ENCODE measurements around the gene MIPOL1. TPM values are rescaled to one million over a fixed set of nuclear protein-coding genes. Genes with fewer than 3 reads are reported as not detected.

The MIPOL1 gene
- total RNA-seq, 1 experiment from 2014 or later: 18.7 TPM

DNA sequence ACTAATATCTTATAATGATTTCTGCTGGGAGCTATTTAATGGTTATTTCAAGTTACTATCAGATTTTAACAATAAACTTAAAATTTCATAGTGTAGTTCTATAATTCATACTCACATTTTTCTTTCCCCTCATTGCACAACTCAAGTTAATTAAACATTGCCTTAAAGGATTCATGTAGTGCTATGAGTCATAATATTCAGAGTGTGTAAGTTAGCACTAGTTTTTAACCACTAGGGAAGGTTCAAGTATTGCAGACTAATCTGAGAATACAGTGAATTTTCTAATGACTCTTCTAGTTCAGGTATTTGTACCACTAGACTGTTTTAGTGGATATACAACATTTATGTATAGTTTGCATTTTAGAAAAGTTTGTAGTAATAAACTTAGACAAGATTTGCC, 347.4 kb downstream of the MIPOL1 start:
- H3K4me3 Mint-ChIP-seq (ENCODE audit: unreplicated experiment): no peak overlapping the region
- H3K27me3 Mint-ChIP-seq (ENCODE audit: insufficient read depth, unreplicated experiment): no peaks in the 10 kb centered on the region
- peaks cover 68% of the 10 kb centered on the region for H3K4me1 ChIP-seq
- H3K9me3 ChIP-seq: peaks cover 1% of the 10 kb centered on the region; the same call in 1 of the 2 replicates
- CTCF ChIA-PET: no interaction called here
- TF ChIP-seq, protein P1, sequence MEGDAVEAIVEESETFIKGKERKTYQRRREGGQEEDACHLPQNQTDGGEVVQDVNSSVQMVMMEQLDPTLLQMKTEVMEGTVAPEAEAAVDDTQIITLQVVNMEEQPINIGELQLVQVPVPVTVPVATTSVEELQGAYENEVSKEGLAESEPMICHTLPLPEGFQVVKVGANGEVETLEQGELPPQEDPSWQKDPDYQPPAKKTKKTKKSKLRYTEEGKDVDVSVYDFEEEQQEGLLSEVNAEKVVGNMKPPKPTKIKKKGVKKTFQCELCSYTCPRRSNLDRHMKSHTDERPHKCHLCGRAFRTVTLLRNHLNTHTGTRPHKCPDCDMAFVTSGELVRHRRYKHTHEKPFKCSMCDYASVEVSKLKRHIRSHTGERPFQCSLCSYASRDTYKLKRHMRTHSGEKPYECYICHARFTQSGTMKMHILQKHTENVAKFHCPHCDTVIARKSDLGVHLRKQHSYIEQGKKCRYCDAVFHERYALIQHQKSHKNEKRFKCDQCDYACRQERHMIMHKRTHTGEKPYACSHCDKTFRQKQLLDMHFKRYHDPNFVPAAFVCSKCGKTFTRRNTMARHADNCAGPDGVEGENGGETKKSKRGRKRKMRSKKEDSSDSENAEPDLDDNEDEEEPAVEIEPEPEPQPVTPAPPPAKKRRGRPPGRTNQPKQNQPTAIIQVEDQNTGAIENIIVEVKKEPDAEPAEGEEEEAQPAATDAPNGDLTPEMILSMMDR (IDR thresholded peaks at IDR 0.05; ENCODE audit: insufficient read depth in 1 of 2, low read depth in 1 of 2, low read length in 1 of 2, severe bottlenecking in 1 of 2, unreplicated experiment in 1 of 2): no peak
- intact Hi-C loops (cut with micrococcal nuclease; ENCODE audit: unreplicated experiment): no loop called here
- no peak for DNase-seq
- peaks cover 16% of the 10 kb centered on the region for H3K4me1 Mint-ChIP-seq (ENCODE audit: low read depth, unreplicated experiment)
- H3K27me3 ChIP-seq (replicated peaks; ENCODE audit: control insufficient read depth, insufficient read depth, low read length): no peaks in the 10 kb centered on the region
- no peaks in the 10 kb centered on the region for H3K36me3 Mint-ChIP-seq (ENCODE audit: insufficient read depth, unreplicated experiment)
- H3K27ac Mint-ChIP-seq (ENCODE audit: unreplicated experiment): no peak overlapping the region
- H3K9me3 Mint-ChIP-seq (ENCODE audit: unreplicated experiment): no peaks in the 10 kb centered on the region
- H3K4me3 ChIP-seq (ENCODE audit: low read depth, low read length): no peak overlapping the region
- no peaks in the 10 kb centered on the region; the same call in 1 of the 2 replicates for H3K36me3 ChIP-seq (ENCODE audit: control insufficient read depth, insufficient read depth, low read length)
- POLR2A ChIA-PET: no interaction called here
- BruUV-seq (replicated peaks): no TSS peak

DNA sequence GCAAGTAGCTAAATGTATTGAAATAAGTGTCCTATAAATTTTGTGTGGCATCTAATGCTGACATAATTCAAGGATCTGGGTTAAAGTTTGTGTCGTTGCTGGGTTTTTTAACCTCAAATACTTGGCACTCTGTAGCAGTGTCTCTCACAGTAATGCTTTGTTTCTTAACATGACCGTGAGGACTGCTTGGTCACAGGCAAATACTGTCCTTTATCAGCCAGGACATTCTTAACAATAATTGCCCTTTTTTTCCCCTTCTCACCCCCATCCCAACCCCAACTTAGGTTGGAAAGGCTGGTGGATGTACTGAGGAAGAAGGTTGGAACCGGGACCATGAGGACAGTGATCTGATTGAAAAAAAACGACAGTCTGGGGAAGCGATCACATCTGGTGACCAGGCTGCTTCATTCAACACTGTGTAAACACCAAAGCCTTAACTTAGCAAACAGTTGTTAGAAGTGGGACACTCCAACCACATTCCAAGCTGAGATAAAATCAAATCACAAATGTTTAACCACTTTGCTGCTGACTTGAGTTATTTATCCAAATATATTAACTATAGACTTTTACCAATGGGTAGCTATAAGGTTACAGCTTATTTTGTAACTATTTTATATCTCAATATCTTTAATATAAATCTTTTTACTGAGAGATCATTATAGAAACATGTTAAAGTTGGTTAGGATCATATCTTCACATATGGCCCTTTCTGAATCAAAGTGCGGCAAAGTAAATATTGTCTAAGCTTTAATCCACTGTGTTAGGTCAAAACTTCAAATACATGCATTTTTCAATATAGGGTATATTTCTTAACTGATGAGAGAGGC, 349.1 kb downstream of the MIPOL1 start:
- H3K4me3 Mint-ChIP-seq (ENCODE audit: unreplicated experiment): peak overlapping the region; percentile 46
- Histone ChIP-seq H3K36me3 (ENCODE audit: control insufficient read depth, insufficient read depth, low read length) (no peaks in the 10 kb centered on the region), H3K9me3 (peaks cover under 1% of the 10 kb centered on the region; the same call in 1 of the 2 replicates), H3K27me3 (replicated peaks; ENCODE audit: control insufficient read depth, insufficient read depth, low read length) (no peaks in the 10 kb centered on the region), H3K4me1 (peaks cover 61% of the 10 kb centered on the region), H3K4me3 (ENCODE audit: low read depth, low read length) (no peak overlapping the region)
- TF ChIP-seq, protein P1 (IDR thresholded peaks at IDR 0.05; ENCODE audit: insufficient read depth in 1 of 2, low read depth in 1 of 2, low read length in 1 of 2, severe bottlenecking in 1 of 2, unreplicated experiment in 1 of 2): no peak
- intact Hi-C loops (cut with micrococcal nuclease; ENCODE audit: unreplicated experiment): loop anchor here (1.0 kb wide), 6 partner anchors 20 to 218 kb away; no protein-coding TSS in a partner anchor
- peak overlapping the region; percentile 82 for H3K27ac Mint-ChIP-seq (ENCODE audit: unreplicated experiment)
- H3K9me3 Mint-ChIP-seq (ENCODE audit: unreplicated experiment): no peaks in the 10 kb centered on the region
- DNase-seq: peak; percentile 81 to 92
- ChIA-PET POLR2A (interaction anchor here (0.8 to 1.2 kb wide), 2 partner anchors 48 to 80 kb away, joined by 4 to 5 read pairs; partner anchors contain the start of genes FOXA1 and TTC6), CTCF (interaction anchor here (0.5 to 1.1 kb wide), 3 partner anchors 14 to 93 kb away, joined by 3 to 4 read pairs (median 4); no protein-coding TSS in a partner anchor)
- H3K4me1 Mint-ChIP-seq (ENCODE audit: low read depth, unreplicated experiment): peaks cover 16% of the 10 kb centered on the region
- H3K27me3 Mint-ChIP-seq (ENCODE audit: insufficient read depth, unreplicated experiment): no peaks in the 10 kb centered on the region
- BruUV-seq (replicated peaks): no TSS peak
- no peaks in the 10 kb centered on the region for H3K36me3 Mint-ChIP-seq (ENCODE audit: insufficient read depth, unreplicated experiment)

DNA sequence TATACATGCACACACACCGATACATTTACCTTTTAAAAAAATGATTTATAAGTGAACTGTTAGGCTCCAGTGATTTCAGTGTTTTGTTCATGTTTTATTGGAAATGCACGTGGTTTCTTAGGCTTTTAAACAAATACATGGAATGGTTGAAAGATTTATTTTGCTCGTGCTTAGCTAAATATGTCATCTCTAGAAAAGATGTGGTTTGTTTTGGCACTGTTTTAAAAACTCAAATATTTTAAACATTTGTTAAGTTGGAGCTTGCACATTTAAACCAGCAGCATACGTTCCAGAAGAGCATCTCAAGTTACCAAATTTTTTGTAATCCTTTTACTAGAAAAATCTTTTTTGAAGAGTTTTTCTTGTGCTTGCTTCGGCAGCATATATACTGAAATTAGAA, 352.8 kb downstream of the MIPOL1 start:
- no peak overlapping the region for H3K27ac Mint-ChIP-seq (ENCODE audit: unreplicated experiment)
- no peaks in the 10 kb centered on the region for H3K27me3 Mint-ChIP-seq (ENCODE audit: insufficient read depth, unreplicated experiment)
- H3K9me3 Mint-ChIP-seq (ENCODE audit: unreplicated experiment): peaks cover 22% of the 10 kb centered on the region
- peaks cover 15% of the 10 kb centered on the region for H3K36me3 Mint-ChIP-seq (ENCODE audit: insufficient read depth, unreplicated experiment)
- ChIA-PET CTCF (no interaction called here), POLR2A (no interaction called here)
- peaks cover 36% of the 10 kb centered on the region for H3K4me1 ChIP-seq
- H3K9me3 ChIP-seq: peaks cover 21% of the 10 kb centered on the region
- no peak for DNase-seq
- no peak overlapping the region for H3K4me3 Mint-ChIP-seq (ENCODE audit: unreplicated experiment)
- H3K4me3 ChIP-seq (ENCODE audit: low read depth, low read length): no peak overlapping the region
- peaks cover 10% of the 10 kb centered on the region for H3K4me1 Mint-ChIP-seq (ENCODE audit: low read depth, unreplicated experiment)
- H3K27me3 ChIP-seq (replicated peaks; ENCODE audit: control insufficient read depth, insufficient read depth, low read length): no peaks in the 10 kb centered on the region
- no TSS peak for BruUV-seq (replicated peaks)
- intact Hi-C loops (cut with micrococcal nuclease; ENCODE audit: unreplicated experiment): no loop called here
- TF ChIP-seq, protein P1 (IDR thresholded peaks at IDR 0.05; ENCODE audit: insufficient read depth in 1 of 2, low read depth in 1 of 2, low read length in 1 of 2, severe bottlenecking in 1 of 2, unreplicated experiment in 1 of 2): no peak
- no peaks in the 10 kb centered on the region for H3K36me3 ChIP-seq (ENCODE audit: control insufficient read depth, insufficient read depth, low read length)
